OCI-LY1 (cell line): ENCODE measurements around the gene SERTAD2.

Source experiments
- H2AFZ ChIP-seq: fragments of 200-600 bp; sonication (generic), shearing (Covaris generic); 2 replicates; pipeline ENCODE4 v1.6.0; 2014; ENCODE audit warnings: antibody characterized with exemption, mild to moderate bottlenecking, low read length
- H3F3A ChIP-seq: fragments of 200-600 bp; sonication (generic), shearing (Covaris generic); 2 replicates; pipeline ENCODE4 v1.6.0; 2014; ENCODE audit warnings: mild to moderate bottlenecking, antibody characterized with exemption, low read length, moderate library complexity; ENCODE audit not compliant: insufficient read depth
- H3K27ac ChIP-seq: fragments of 200-600 bp; sonication (generic); 2 replicates; pipeline ENCODE4 v1.5.1; 2014; ENCODE audit warnings: low read length, mixed run types, mild to moderate bottlenecking, low read depth; ENCODE audit not compliant: poor library complexity, severe bottlenecking
- H3K27me3 ChIP-seq: fragments of 200-600 bp; sonication (generic); 2 replicates; pipeline ENCODE4 v1.6.0; 2014; ENCODE audit warnings: antibody characterized with exemption, mild to moderate bottlenecking, low read length, moderate library complexity; ENCODE audit not compliant: insufficient read depth
- H3K36me3 ChIP-seq: fragments of 200-600 bp; sonication (generic); 2 replicates; pipeline ENCODE4 v1.6.1; 2014; ENCODE audit warnings: mild to moderate bottlenecking, antibody characterized with exemption, low read length, moderate library complexity, mixed read lengths; ENCODE audit not compliant: insufficient read depth
- H3K4me1 ChIP-seq: fragments of 200-600 bp; sonication (generic); 2 replicates; pipeline ENCODE4 v1.5.1; 2014; ENCODE audit warnings: mild to moderate bottlenecking, low read length, moderate library complexity; ENCODE audit not compliant: insufficient read depth, severe bottlenecking
- H3K4me2 ChIP-seq: fragments of 200-600 bp; sonication (generic), shearing (Covaris generic); 2 replicates; pipeline ENCODE4 v1.6.1; 2014; ENCODE audit warnings: low read length
- H3K4me3 ChIP-seq: fragments of 200-600 bp; sonication (generic); 2 replicates; pipeline ENCODE4 v1.5.1; 2014; ENCODE audit warnings: low read length, low read depth, mild to moderate bottlenecking, mixed read lengths; ENCODE audit not compliant: poor library complexity, severe bottlenecking
- H3K79me2 ChIP-seq: fragments of 200-600 bp; shearing (Covaris generic); 2 replicates; pipeline ENCODE4 v1.6.1; 2016; ENCODE audit warnings: mixed run types, low read length, mixed read lengths; ENCODE audit not compliant: insufficient read depth
- H3K9ac ChIP-seq: fragments of 200-600 bp; sonication (generic), shearing (Covaris generic); 2 replicates; pipeline ENCODE4 v1.6.1; 2014; ENCODE audit warnings: mild to moderate bottlenecking, low read length, mixed read lengths
- H3K9me2 ChIP-seq: fragments of 200-600 bp; sonication (generic), shearing (Covaris generic); 2 replicates; pipeline ENCODE4 v1.6.1; 2014; ENCODE audit warnings: low read depth, mild to moderate bottlenecking, low read length, mixed read lengths
- H3K9me3 ChIP-seq: fragments of 200-600 bp; shearing (Covaris generic); 2 replicates; pipeline ENCODE4 v1.6.1; 2014; ENCODE audit warnings: low read length, mixed read lengths
- H4K20me1 ChIP-seq: fragments of 200-600 bp; sonication (generic), shearing (Covaris generic); 2 replicates; pipeline ENCODE4 v1.6.0; 2016; ENCODE audit warnings: mild to moderate bottlenecking, low read length; ENCODE audit not compliant: insufficient read depth
- CTCF ChIP-seq: fragments of 200-600 bp; sonication (generic), shearing (Covaris generic); IDR thresholded peaks from 2 replicates; pipeline ENCODE4 v1.5.1; 2017; ENCODE audit warnings: mild to moderate bottlenecking, antibody characterized with exemption, low read length, moderate library complexity, mixed read lengths
- EZH2 ChIP-seq: fragments of 200-600 bp; sonication (generic), shearing (Covaris generic); IDR thresholded peaks from 2 replicates; pipeline ENCODE4 v1.8.0; 2017; ENCODE audit warnings: borderline replicate concordance, mixed run types, mild to moderate bottlenecking, antibody characterized with exemption, low read length, moderate library complexity, mixed read lengths

SERTAD2 gene

GRCh38 chr2:64595397-64596176 is 58.1 kb downstream of the SERTAD2 start:
- Histone ChIP-seq H3K4me1 (peaks cover 6% of the 10 kb centered on the region), H3K27me3 (no peaks in the 10 kb centered on the region), H3F3A (no peaks in the 10 kb centered on the region), H3K27ac (no peak overlapping the region), H3K79me2 (no peaks in the 10 kb centered on the region), H3K4me2 (no peak overlapping the region), H4K20me1 (no peaks in the 10 kb centered on the region), H3K4me3 (no peak overlapping the region), H2AFZ (no peak overlapping the region), H3K9me2 (no peaks in the 10 kb centered on the region), H3K36me3 (peaks cover 28% of the 10 kb centered on the region), H3K9ac (no peak overlapping the region), H3K9me3 (no peaks in the 10 kb centered on the region)
- TF ChIP-seq CTCF (no peak), EZH2 (no peak)

- Histone ChIP-seq H3K4me1 (peaks cover 3% of the 10 kb centered on the region), H3K9me2 (no peaks in the 10 kb centered on the region), H3K27ac (no peak overlapping the region), H3K9me3 (no peaks in the 10 kb centered on the region), H3K79me2 (no peaks in the 10 kb centered on the region), H4K20me1 (no peaks in the 10 kb centered on the region), H3K9ac (no peak overlapping the region), H3K4me3 (no peak overlapping the region), H2AFZ (no peak overlapping the region), H3K27me3 (no peaks in the 10 kb centered on the region), H3K36me3 (peaks cover 39% of the 10 kb centered on the region), H3K4me2 (no peak overlapping the region), H3F3A (no peaks in the 10 kb centered on the region)
- no peak for TF ChIP-seq CTCF
- TF ChIP-seq EZH2 = no peak
Measured at GRCh38 chr2:64594226-64594989, 59.3 kb downstream of the SERTAD2 start.

- TF ChIP-seq EZH2 (no peak), CTCF (no peak)
- no peaks in the 10 kb centered on the region for H3K79me2 ChIP-seq
- no peaks in the 10 kb centered on the region for H3K27me3 ChIP-seq
Measured at GRCh38 chr2:64593035-64593655, 60.6 kb downstream of the SERTAD2 start.

More at GRCh38 chr2:64593035-64593655, 60.6 kb downstream of the SERTAD2 start:
- H3K4me1 ChIP-seq = no peaks in the 10 kb centered on the region
- no peaks in the 10 kb centered on the region for H3K9me2 ChIP-seq
- H3K9ac ChIP-seq = no peak overlapping the region
- H3K36me3 ChIP-seq = peaks cover 50% of the 10 kb centered on the region
- no peak overlapping the region for H2AFZ ChIP-seq
- H4K20me1 ChIP-seq = no peaks in the 10 kb centered on the region
- H3K27ac ChIP-seq = no peak overlapping the region
- H3F3A ChIP-seq = no peaks in the 10 kb centered on the region
- no peaks in the 10 kb centered on the region for H3K9me3 ChIP-seq
- no peak overlapping the region for H3K4me2 ChIP-seq
- no peak overlapping the region for H3K4me3 ChIP-seq
